H9 (cell line): Measurements from ENCODE around the gene HS3ST6. TPM values are rescaled to one million over a fixed set of nuclear protein-coding genes. Genes with fewer than 3 reads are reported as not detected.
A peak's percentile ranks its signal among the peaks of the same experiment; 100 is the strongest.

Experiments used
- DNase-seq: peaks from one replicate; pipeline ENCODE4 v3.0.0-alpha.2; 2017
- H2AFZ ChIP-seq: one replicate; pipeline ENCODE4 v1.6.1; 2013; ENCODE audit warnings: mild to moderate bottlenecking, low read length, control low read depth, moderate library complexity
- H2AK5ac ChIP-seq: 2 replicates; pipeline ENCODE4 v1.6.1; 2013; ENCODE audit warnings: low read length, control low read depth, mixed read lengths; ENCODE audit not compliant: insufficient read length
- H2BK120ac ChIP-seq: one replicate; pipeline ENCODE4 v1.6.1; 2013; ENCODE audit warnings: low read depth, mild to moderate bottlenecking, low read length, control low read depth, inconsistent platforms; ENCODE audit not compliant: poor library complexity, severe bottlenecking
- H2BK12ac ChIP-seq: 2 replicates; pipeline ENCODE4 v1.6.1; 2013; ENCODE audit warnings: low read length, control low read depth, mixed read lengths, low read depth; ENCODE audit not compliant: insufficient read length
- H2BK15ac ChIP-seq: 2 replicates; pipeline ENCODE4 v1.6.1; 2013; ENCODE audit warnings: low read depth, low read length, control low read depth
- H2BK20ac ChIP-seq: one replicate; pipeline ENCODE4 v1.6.1; 2013; ENCODE audit warnings: low read depth, mild to moderate bottlenecking, low read length, control low read depth, inconsistent platforms; ENCODE audit not compliant: poor library complexity, severe bottlenecking
- H2BK5ac ChIP-seq: 2 replicates; pipeline ENCODE4 v1.6.1; 2013; ENCODE audit warnings: low read length, control low read depth, mixed read lengths; ENCODE audit not compliant: insufficient read length
- H3K14ac ChIP-seq: 2 replicates; pipeline ENCODE4 v1.6.1; 2013; ENCODE audit warnings: low read length, control low read depth; ENCODE audit not compliant: insufficient read depth
- H3K18ac ChIP-seq: 2 replicates; pipeline ENCODE4 v1.6.1; 2013; ENCODE audit warnings: low read depth, mild to moderate bottlenecking, mixed read lengths, low read length, control low read depth; ENCODE audit not compliant: insufficient read length
- H3K23ac ChIP-seq: 2 replicates; pipeline ENCODE4 v1.6.1; 2013; ENCODE audit warnings: low read length, control low read depth, mixed read lengths, low read depth; ENCODE audit not compliant: insufficient read length
- H3K23me2 ChIP-seq: 2 replicates; pipeline ENCODE4 v1.6.1; 2013; ENCODE audit warnings: low read depth, mild to moderate bottlenecking, mixed read lengths, low read length, control low read depth; ENCODE audit not compliant: insufficient read length, poor library complexity, severe bottlenecking
- H3K27ac ChIP-seq: 2 replicates; pipeline ENCODE4 v1.5.1; 2013; ENCODE audit warnings: low read length, control low read depth, mixed read lengths, low read depth; ENCODE audit not compliant: insufficient read length
- H3K27me3 ChIP-seq: 2 replicates; pipeline ENCODE4 v1.6.1; 2013; ENCODE audit warnings: low read length, control low read depth, inconsistent platforms; ENCODE audit not compliant: insufficient read depth
- H3K4ac ChIP-seq: 2 replicates; pipeline ENCODE4 v1.6.1; 2013; ENCODE audit warnings: low read depth, mild to moderate bottlenecking, control low read depth, inconsistent platforms, low read length, moderate library complexity
- H3K4me1 ChIP-seq: 2 replicates; pipeline ENCODE4 v1.6.1; 2013; ENCODE audit warnings: low read length, control low read depth, inconsistent platforms; ENCODE audit not compliant: insufficient read depth
- H3K4me2 ChIP-seq: 2 replicates; pipeline ENCODE4 v1.6.1; 2013; ENCODE audit warnings: low read length, control low read depth, mixed read lengths; ENCODE audit not compliant: insufficient read length, insufficient read depth
- H3K56ac ChIP-seq: 2 replicates; pipeline ENCODE4 v1.6.1; 2013; ENCODE audit warnings: low read depth, mild to moderate bottlenecking, mixed read lengths, low read length, control low read depth; ENCODE audit not compliant: insufficient read length
- H3K79me1 ChIP-seq: 2 replicates; pipeline ENCODE4 v1.6.1; 2013; ENCODE audit warnings: low read depth, mild to moderate bottlenecking, moderate library complexity, low read length, control low read depth, inconsistent platforms; ENCODE audit not compliant: insufficient read depth, poor library complexity, severe bottlenecking
- H3K79me2 ChIP-seq: 2 replicates; pipeline ENCODE4 v1.6.1; 2013; ENCODE audit warnings: low read length, control low read depth, inconsistent platforms; ENCODE audit not compliant: insufficient read depth
- H3K9ac ChIP-seq: 2 replicates; pipeline ENCODE4 v1.6.1; 2013; ENCODE audit warnings: low read length, control low read depth, mixed read lengths; ENCODE audit not compliant: insufficient read length; ENCODE audit errors: extremely low read depth
- H3K9me3 ChIP-seq: one replicate; pipeline ENCODE4 v1.6.1; 2013; ENCODE audit warnings: low read depth, low read length, inconsistent platforms; ENCODE audit not compliant: control insufficient read depth
- H3T11ph ChIP-seq: one replicate; pipeline ENCODE4 v1.6.1; 2013; ENCODE audit warnings: mild to moderate bottlenecking, low read length, control low read depth, inconsistent platforms
- H4K20me1 ChIP-seq: one replicate; pipeline ENCODE4 v1.6.1; 2013; ENCODE audit not compliant: control insufficient read depth, insufficient read length, insufficient read depth
- H4K5ac ChIP-seq: 2 replicates; pipeline ENCODE4 v1.6.1; 2013; ENCODE audit warnings: low read depth, mild to moderate bottlenecking, mixed read lengths, low read length, control low read depth; ENCODE audit not compliant: insufficient read length
- H4K8ac ChIP-seq: replicated peaks from 2 replicates; pipeline ENCODE4 v1.6.1; 2013; ENCODE audit warnings: low read length, control low read depth, mixed read lengths, low read depth; ENCODE audit not compliant: insufficient read length
- H4K91ac ChIP-seq: 2 replicates; pipeline ENCODE4 v1.6.1; 2013; ENCODE audit warnings: low read depth, mild to moderate bottlenecking, moderate library complexity, mixed read lengths, low read length, control low read depth; ENCODE audit not compliant: insufficient read length
- H3K27ac Mint-ChIP-seq, 3 experiments: 2 replicates in 2 of 3; 3 replicates in 1 of 3; pipeline ENCODE4 v1.8.0; 2020 to 2021; ENCODE audit warnings: mixed read lengths in 3 of 3, mild to moderate bottlenecking in 1 of 3, moderate library complexity in 1 of 3
- H3K27me3 Mint-ChIP-seq: 2 replicates; pipeline ENCODE4 v1.8.0; 2021; ENCODE audit warnings: low read depth, mild to moderate bottlenecking, moderate library complexity, mixed read lengths
- H3K36me3 Mint-ChIP-seq, 3 experiments: 2 replicates in 2 of 3; 3 replicates in 1 of 3; pipeline ENCODE4 v1.8.0; 2020 to 2021; ENCODE audit warnings: low read depth in 3 of 3, mixed read lengths in 3 of 3; ENCODE audit not compliant: insufficient read depth in 1 of 3
- H3K4me1 Mint-ChIP-seq, 2 experiments: 2 replicates each; pipeline ENCODE4 v1.8.0; 2020; ENCODE audit warnings: mixed read lengths in 2 of 2
- H3K4me3 Mint-ChIP-seq, 2 experiments: 2 replicates in 1 of 2; 3 replicates in 1 of 2; pipeline ENCODE4 v1.8.0; 2020 to 2021; ENCODE audit warnings: mild to moderate bottlenecking in 2 of 2, mixed read lengths in 2 of 2, moderate library complexity in 1 of 2
- H3K9me3 Mint-ChIP-seq, 2 experiments: 2 replicates in 1 of 2; 3 replicates in 1 of 2; pipeline ENCODE4 v1.8.0; 2020; ENCODE audit warnings: mild to moderate bottlenecking in 2 of 2, mixed read lengths in 2 of 2, moderate library complexity in 1 of 2
- CTCF ChIP-seq: fragments of 200-600 bp; sonication (generic); conservative IDR thresholded peaks from 3 replicates; pipeline ENCODE4 v1.8.0; 2021; ENCODE audit warnings: antibody characterized with exemption, mild to moderate bottlenecking
- WGBS: extraction: QIAGEN DNeasy Blood & Tissue Kit; methylation state at CpG from one replicate; pipeline ENCODE4 v1.1.7; 2013; ENCODE audit warnings: missing lambda C conversion rate, low lambda C conversion rate, mixed read lengths; ENCODE audit not compliant: insufficient read length; ENCODE audit errors: extremely low coverage; 5-methylcytosine and 5-hydroxymethylcytosine counted together
- total RNA-seq: library from RNA; stranded (reverse); gene quantifications from 2 replicates; pipeline ENCODE4 v1.2.1, GENCODE V29; 2021

HS3ST6 gene
- total RNA-seq, 1 experiment from 2014 or later, result not detected

- no peak for TF ChIP-seq CTCF
- Histone ChIP-seq H3K4ac (no peak overlapping the region), H3K4me2 (peak overlapping the region; percentile 79), H3K9ac (peak overlapping the region; percentile 44), H3K23me2 (peaks cover 23% of the 10 kb centered on the region), H4K8ac (peak overlapping the region; percentile 29), H4K5ac (no peak overlapping the region), H3K4me1 (no peaks in the 10 kb centered on the region), H3K27me3 (no peaks in the 10 kb centered on the region), H3K18ac (no peak overlapping the region), H2BK120ac (no peak overlapping the region), H3K79me1 (no peaks in the 10 kb centered on the region), H2BK20ac (no peak overlapping the region), H3K27ac (peak overlapping the region; percentile 32), H2BK5ac (no peak overlapping the region), H4K20me1 (no peaks in the 10 kb centered on the region), H2BK15ac (no peak overlapping the region), H3K56ac (no peak overlapping the region), H2AFZ (no peak overlapping the region), H2AK5ac (no peak overlapping the region), H2BK12ac (no peak overlapping the region), H3K9me3 (no peaks in the 10 kb centered on the region), H3T11ph (no peak overlapping the region), H3K14ac (no peak overlapping the region; the same call in 1 of the 2 replicates), H4K91ac (no peak overlapping the region), H3K23ac (no peak overlapping the region), H3K79me2 (peaks cover 18% of the 10 kb centered on the region)
- Mint-ChIP-seq H3K36me3 (peaks cover 27 to 39% (median 33%) of the 10 kb centered on the region in 3 experiments), H3K4me1 (peaks cover 29 to 47% of the 10 kb centered on the region in 2 experiments), H3K27me3 (peaks cover 20% of the 10 kb centered on the region), H3K4me3 (peak overlapping the region; percentile 91 to 96), H3K9me3 (peaks cover 0 to 3% of the 10 kb centered on the region in 2 experiments; a peak in 1 of 5 replicates), H3K27ac (peak overlapping the region; percentile 94 to 97 (median 96))
- no CpG with 5 or more reads among the region's 20 CpGs for WGBS
- DNase-seq, result peak; percentile 66
Measured at GRCh38 chr16:1960665-1961630, 42.7 kb upstream of the HS3ST6 start.
